Astrocyte of the spinal cord (primary cell): ENCODE data around the gene APBB2.

Experiments
- DNase-seq: peaks from one replicate; pipeline ENCODE4 v3.0.0; 2011; ENCODE audit warnings: low read depth, low spot score
- H3K4me3 ChIP-seq: 2 replicates; pipeline ENCODE4 v1.5.1; 2011; ENCODE audit warnings: low read depth, mild to moderate bottlenecking, low read length, moderate library complexity
- CTCF ChIP-seq: IDR thresholded peaks from 2 replicates; pipeline ENCODE4 v1.5.1; 2012; ENCODE audit warnings: low read depth, mild to moderate bottlenecking, low read length, inconsistent platforms
- in situ Hi-C: cut with HindIII; loops from 2 replicates; pipeline ENCODE4 v1.10.0; 2017; ENCODE audit warnings: low sequenced_read_pairs

Gene APBB2

GRCh38 chr4:40952217-40952616, 262.1 kb downstream of the APBB2 start:
- no peak overlapping the region for H3K4me3 ChIP-seq
- in situ Hi-C loops = no loop called here
- DNase-seq = no peak
- no peak for TF ChIP-seq CTCF

GRCh38 chr4:40951026-40951425, 263.3 kb downstream of the APBB2 start:
- no peak overlapping the region for H3K4me3 ChIP-seq
- no peak for DNase-seq
- TF ChIP-seq CTCF = no peak
- in situ Hi-C loops = no loop called here

- no peak for TF ChIP-seq CTCF
- in situ Hi-C loops = no loop called here
- no peak for DNase-seq
- no peak overlapping the region for H3K4me3 ChIP-seq
Measured at GRCh38 chr4:40949358-40950100, 264.8 kb downstream of the APBB2 start.

- no peak for DNase-seq
- in situ Hi-C loops = no loop called here
- TF ChIP-seq CTCF = no peak
- H3K4me3 ChIP-seq = no peak overlapping the region
Measured at GRCh38 chr4:40948014-40948413, 266.3 kb downstream of the APBB2 start.

GRCh38 chr4:40946652-40947051, 267.7 kb downstream of the APBB2 start:
- no peak for DNase-seq
- in situ Hi-C loops = no loop called here
- no peak overlapping the region for H3K4me3 ChIP-seq
- no peak for TF ChIP-seq CTCF

- TF ChIP-seq CTCF = no peak
- no peak for DNase-seq
Measured at GRCh38 chr4:40940756-40941155, 273.6 kb downstream of the APBB2 start.

More at GRCh38 chr4:40940756-40941155, 273.6 kb downstream of the APBB2 start:
- in situ Hi-C loops = no loop called here
- no peak overlapping the region for H3K4me3 ChIP-seq
